HG03135 (cell line): ENCODE results near the gene POLR3GL.
A peak's percentile ranks its signal among the peaks of the same experiment; 100 is the strongest.

Source experiments
- ATAC-seq: cut with Tn5 transposase; IDR thresholded peaks from one replicate; pipeline ENCODE4 v1.9.1; 2021; ENCODE audit warnings: mild to moderate bottlenecking, moderate library complexity; ENCODE audit not compliant: unreplicated experiment

The POLR3GL gene

GRCh38 chr1:145990249-145990855 is 25.9 kb downstream of the POLR3GL start:
- ATAC-seq: no peak

GRCh38 chr1:145991735-145992412 is 27.4 kb downstream of the POLR3GL start:
- ATAC-seq: no peak

GRCh38 chr1:145992502-145992936 is 28.0 kb downstream of the POLR3GL start:
- no peak for ATAC-seq

GRCh38 chr1:145992958-145993617 is 28.6 kb downstream of the POLR3GL start:
- ATAC-seq: no peak

- no peak for ATAC-seq
Measured at GRCh38 chr1:145993618-145994390, 29.3 kb downstream of the POLR3GL start.

- ATAC-seq: no peak
Measured at GRCh38 chr1:145994391-145995120, 30.1 kb downstream of the POLR3GL start.

- no peak for ATAC-seq
Measured at GRCh38 chr1:145995148-145995881, 30.8 kb downstream of the POLR3GL start.

GRCh38 chr1:145995964-145996432 is 31.5 kb downstream of the POLR3GL start:
- no peak for ATAC-seq

GRCh38 chr1:145996433-145997015 is 32.0 kb downstream of the POLR3GL start, which contains the start of gene TXNIP:
TXNIP (minus strand) TSS chr1:145996579; CDS start chr1:145996266, 313 bp downstream.
- ATAC-seq: peak; percentile 85

- peak; percentile 37 for ATAC-seq
Measured at GRCh38 chr1:145997016-145997717, 32.7 kb downstream of the POLR3GL start.

GRCh38 chr1:145997718-145998023 is 33.2 kb downstream of the POLR3GL start:
- no peak for ATAC-seq

- no peak for ATAC-seq
Measured at GRCh38 chr1:145999321-146000024, 35.0 kb downstream of the POLR3GL start.

GRCh38 chr1:146001709-146002108 is 37.2 kb downstream of the POLR3GL start:
- no peak for ATAC-seq

GRCh38 chr1:146007489-146008133 is 43.1 kb downstream of the POLR3GL start:
- no peak for ATAC-seq

- ATAC-seq: no peak
Measured at GRCh38 chr1:146010126-146010738, 45.7 kb downstream of the POLR3GL start.

- ATAC-seq: no peak
Measured at GRCh38 chr1:146012703-146013558, 48.4 kb downstream of the POLR3GL start.

GRCh38 chr1:146013559-146013922 is 49.1 kb downstream of the POLR3GL start:
- ATAC-seq: no peak
